Measurements from ENCODE around the gene TARP.
"Not testable (repeated sequence)": the region's sequence is repeated elsewhere in the genome, so short reads cannot be mapped to it uniquely, and the experiment has no call there.

TARP gene

GRCh38 chr7:38241071-38241470 is 32.4 kb downstream of the TARP start:
- Histone ChIP-seq H3K4me1 (ENCODE audit: control insufficient read depth in 1 of 2, insufficient read depth in 2 of 2, low read length in 2 of 2) (no peaks in the 10 kb centered on the region), H3K9me2 (ENCODE audit: insufficient read depth) (no peaks in the 10 kb centered on the region), H3K27me3 (ENCODE audit: insufficient read depth, low read length) (peaks cover 11% of the 10 kb centered on the region; the same call in 1 of the 2 replicates), H2AFZ (ENCODE audit: low read depth, low read length, poor library complexity, severe bottlenecking) (no peak overlapping the region), H3K4me3 (replicated peaks in 1 of 2; ENCODE audit: low read depth in 1 of 2, low read length in 2 of 2) (no peak overlapping the region), H3K36me3 (ENCODE audit: control insufficient read depth in 1 of 2, insufficient read depth in 2 of 2, low read length in 2 of 2) (no peaks in the 10 kb centered on the region), H3K79me2 (ENCODE audit: insufficient read depth, low read length) (no peaks in the 10 kb centered on the region), H3K9ac (ENCODE audit: low read length) (no peak overlapping the region), H3K9me3 (ENCODE audit: control insufficient read depth in 1 of 2, insufficient read depth in 1 of 2, low read depth in 1 of 2, low read length in 2 of 2) (no peaks in the 10 kb centered on the region), H3K27ac (ENCODE audit: low read depth, low read length) (no peak overlapping the region), H3K4me2 (ENCODE audit: low read length) (no peak overlapping the region), H4K20me1 (ENCODE audit: insufficient read depth) (no peaks in the 10 kb centered on the region)
- RAD21 ChIA-PET (ENCODE audit: low non-redundant PET in 1 of 2, low total read pairs in 2 of 2, uncharacterized antibody in 2 of 2, unreplicated experiment in 2 of 2), result no interaction called here
- intact Hi-C loops (cut with micrococcal nuclease), result no loop called here
- POLR2A ChIA-PET, result no interaction called here
- CTCF ChIA-PET, result interaction anchor here (0.7 kb wide), 1 partner anchor 94 kb away, joined by 3 read pairs; no protein-coding TSS in a partner anchor
- BruUV-seq (replicated peaks), result no TSS peak
- DNase-seq (ENCODE audit: low read depth, low spot score) (no peak), ATAC-seq (no peak)
- no peak for TF ChIP-seq ZNF274 (IDR thresholded peaks at IDR 0.05; ENCODE audit: low read depth, low read length)
- TF ChIP-seq FOSL1 (IDR thresholded peaks at IDR 0.05; ENCODE audit: low read depth), result no peak
- TF ChIP-seq JUND (IDR thresholded peaks at IDR 0.05), result no peak
- no peak for TF ChIP-seq SP1 (IDR thresholded peaks at IDR 0.05; ENCODE audit: low read depth)
- TF ChIP-seq ELF1 (IDR thresholded peaks at IDR 0.05; ENCODE audit: borderline replicate concordance, low read depth), result no peak
- no peak for TF ChIP-seq REST (IDR thresholded peaks at IDR 0.05; ENCODE audit: low read depth)
- no peak for TF ChIP-seq MAX (IDR thresholded peaks at IDR 0.05)
- no peak for TF ChIP-seq CBX3 (IDR thresholded peaks at IDR 0.05; ENCODE audit: low read depth)
- TF ChIP-seq POLR2AphosphoS5 (IDR thresholded peaks at IDR 0.05; ENCODE audit: low read depth, low read length), result no peak
- no peak for TF ChIP-seq CEBPB (IDR thresholded peaks at IDR 0.05; ENCODE audit: low read depth)
- no peak for TF ChIP-seq SRF (IDR thresholded peaks at IDR 0.05; ENCODE audit: low read depth)
- no peak for TF ChIP-seq EZH2phosphoT487 (IDR thresholded peaks at IDR 0.05; ENCODE audit: borderline replicate concordance)
- no peak for TF ChIP-seq CTCF (IDR thresholded peaks at IDR 0.05 in 2 of 3, conservative IDR thresholded peaks at IDR 0.05 in 1 of 3; ENCODE audit: borderline replicate concordance in 1 of 3, insufficient read depth in 1 of 3, low read depth in 2 of 3, low read length in 2 of 3)
- no peak for TF ChIP-seq EGR1 (IDR thresholded peaks at IDR 0.05; ENCODE audit: low read depth)
- no peak for TF ChIP-seq TCF7L2 (IDR thresholded peaks at IDR 0.05; ENCODE audit: borderline replicate concordance, extremely low read depth, insufficient read depth, insufficient read length)
- TF ChIP-seq YY1 (IDR thresholded peaks at IDR 0.05; ENCODE audit: extremely low read depth, insufficient replicate concordance, low read depth, low read length), result no peak

GRCh38 chr7:38239129-38239528 is 34.3 kb downstream of the TARP start:
- H3K4me3 ChIP-seq (replicated peaks in 1 of 2; ENCODE audit: low read depth in 1 of 2, low read length in 2 of 2); CTCF ChIA-PET; DNase-seq (ENCODE audit: low read depth, low spot score); H3K9ac ChIP-seq (ENCODE audit: low read length); intact Hi-C loops (cut with micrococcal nuclease); H3K9me2 ChIP-seq (ENCODE audit: insufficient read depth); H4K20me1 ChIP-seq (ENCODE audit: insufficient read depth); H3K4me2 ChIP-seq (ENCODE audit: low read length); ATAC-seq; RAD21 ChIA-PET (ENCODE audit: low non-redundant PET in 1 of 2, low total read pairs in 2 of 2, uncharacterized antibody in 2 of 2, unreplicated experiment in 2 of 2); POLR2A ChIA-PET; H3K9me3 ChIP-seq (ENCODE audit: control insufficient read depth in 1 of 2, insufficient read depth in 1 of 2, low read depth in 1 of 2, low read length in 2 of 2); H3K79me2 ChIP-seq (ENCODE audit: insufficient read depth, low read length); H3K27ac ChIP-seq (ENCODE audit: low read depth, low read length); BruUV-seq (replicated peaks); H3K36me3 ChIP-seq (ENCODE audit: control insufficient read depth in 1 of 2, insufficient read depth in 2 of 2, low read length in 2 of 2); H3K27me3 ChIP-seq (ENCODE audit: insufficient read depth, low read length); H2AFZ ChIP-seq (ENCODE audit: low read depth, low read length, poor library complexity, severe bottlenecking); H3K4me1 ChIP-seq (ENCODE audit: control insufficient read depth in 1 of 2, insufficient read depth in 2 of 2, low read length in 2 of 2): not testable (repeated sequence)
